GM20000 (cell line): Measurements from ENCODE around the gene CDH6.

Experiments
- DNase-seq: peaks from one replicate; pipeline ENCODE4 v3.0.0; 2012; ENCODE audit warnings: low spot score
- TF ChIP-seq, protein P1 (sequence below): IDR thresholded peaks from 2 replicates; pipeline ENCODE4 v1.5.1; 2012; ENCODE audit warnings: mild to moderate bottlenecking, control low read depth; ENCODE audit errors: extremely low read depth, missing control alignments

CDH6 gene

DNA sequence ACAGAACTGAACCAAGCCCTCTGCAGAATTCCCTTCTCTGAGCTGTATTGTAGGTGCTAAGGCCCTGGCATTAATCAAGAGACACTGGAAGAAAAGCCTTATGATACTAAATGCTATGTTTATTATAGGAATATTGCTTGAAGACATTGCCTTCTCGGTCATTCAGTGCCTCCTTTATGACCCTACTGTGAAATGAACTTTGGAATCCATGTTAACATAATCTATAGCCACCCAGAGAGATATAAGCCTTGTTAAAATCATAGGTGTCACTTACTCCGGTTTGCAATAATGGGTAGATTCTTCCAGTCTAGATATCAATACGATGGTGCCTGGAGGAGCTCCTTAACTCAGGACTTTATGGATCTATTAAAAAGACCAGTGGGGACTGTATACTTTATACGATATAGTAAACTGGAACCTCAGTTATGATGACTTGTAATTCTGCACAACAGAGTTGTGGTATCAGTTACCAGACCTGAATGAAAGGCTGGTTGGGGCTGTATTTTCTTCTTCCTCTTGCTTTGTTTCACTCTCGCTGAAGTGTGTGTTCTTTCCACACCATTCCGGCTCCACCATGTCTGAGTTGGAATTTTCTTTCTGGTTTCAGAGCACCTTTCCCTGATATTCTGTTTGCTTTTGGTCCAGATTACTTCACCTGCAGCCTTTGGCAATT, 183.9 kb downstream of the CDH6 start:
- no peak for DNase-seq
- TF ChIP-seq, protein P1, sequence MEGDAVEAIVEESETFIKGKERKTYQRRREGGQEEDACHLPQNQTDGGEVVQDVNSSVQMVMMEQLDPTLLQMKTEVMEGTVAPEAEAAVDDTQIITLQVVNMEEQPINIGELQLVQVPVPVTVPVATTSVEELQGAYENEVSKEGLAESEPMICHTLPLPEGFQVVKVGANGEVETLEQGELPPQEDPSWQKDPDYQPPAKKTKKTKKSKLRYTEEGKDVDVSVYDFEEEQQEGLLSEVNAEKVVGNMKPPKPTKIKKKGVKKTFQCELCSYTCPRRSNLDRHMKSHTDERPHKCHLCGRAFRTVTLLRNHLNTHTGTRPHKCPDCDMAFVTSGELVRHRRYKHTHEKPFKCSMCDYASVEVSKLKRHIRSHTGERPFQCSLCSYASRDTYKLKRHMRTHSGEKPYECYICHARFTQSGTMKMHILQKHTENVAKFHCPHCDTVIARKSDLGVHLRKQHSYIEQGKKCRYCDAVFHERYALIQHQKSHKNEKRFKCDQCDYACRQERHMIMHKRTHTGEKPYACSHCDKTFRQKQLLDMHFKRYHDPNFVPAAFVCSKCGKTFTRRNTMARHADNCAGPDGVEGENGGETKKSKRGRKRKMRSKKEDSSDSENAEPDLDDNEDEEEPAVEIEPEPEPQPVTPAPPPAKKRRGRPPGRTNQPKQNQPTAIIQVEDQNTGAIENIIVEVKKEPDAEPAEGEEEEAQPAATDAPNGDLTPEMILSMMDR, result no peak

DNA sequence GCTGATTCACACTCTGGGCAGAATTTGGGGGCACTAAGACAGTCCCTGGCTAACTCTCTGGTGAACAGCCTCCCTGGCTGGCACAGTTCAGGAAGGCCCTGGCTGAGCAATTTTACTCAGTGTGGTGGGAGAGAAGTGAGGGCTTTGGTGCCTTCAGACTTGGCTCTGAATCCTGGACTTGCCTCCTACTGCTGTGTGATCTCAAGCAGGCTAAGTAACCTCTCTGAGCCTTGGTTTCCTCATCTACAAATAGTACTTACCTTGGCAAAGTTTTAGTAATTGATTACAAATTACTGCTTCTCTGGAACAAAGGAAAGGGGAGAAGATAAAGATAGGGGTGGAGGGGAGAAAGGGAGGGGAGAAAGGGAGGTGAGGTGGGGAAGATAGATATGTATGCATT, 184.7 kb downstream of the CDH6 start:
- DNase-seq, result no peak
- TF ChIP-seq, protein P1, result no peak
